T-helper 17 cell (primary cell): ENCODE measurements around the gene PLIN5. TPM values are rescaled to one million over a fixed set of nuclear protein-coding genes. Genes with fewer than 3 reads are reported as not detected.
A peak's percentile ranks its signal among the peaks of the same experiment; 100 is the strongest.
"Not testable (repeated sequence)": the region's sequence is repeated elsewhere in the genome, so short reads cannot be mapped to it uniquely, and the experiment has no call there.

ENCODE experiments used
- ATAC-seq: fragments of 150-1000 bp; cut with Tn5 transposase; 2 replicates; pipeline ENCODE4 v1.10.0; 2021; ENCODE audit warnings: mild to moderate bottlenecking, moderate library complexity
- DNase-seq, 3 donors: peaks; one replicate each; pipeline versions ENCODE4 v3.0.0 to v3.0.0-alpha.2; 2020 to 2021
- H3K9me3 ChIP-seq: one replicate; pipeline ENCODE4 v1.7.0; 2013; ENCODE audit warnings: low read length, mild to moderate bottlenecking; ENCODE audit not compliant: control insufficient read depth, poor library complexity, severe bottlenecking
- H3K27ac Mint-ChIP-seq: one replicate; pipeline ENCODE4 v1.8.0; 2022; ENCODE audit warnings: mild to moderate bottlenecking, moderate library complexity, mixed read lengths
- H3K27me3 Mint-ChIP-seq: one replicate; pipeline ENCODE4 v1.8.0; 2022; ENCODE audit warnings: mixed read lengths
- H3K36me3 Mint-ChIP-seq: one replicate; pipeline ENCODE4 v1.8.0; 2022; ENCODE audit warnings: low read depth, mixed read lengths
- H3K4me1 Mint-ChIP-seq: one replicate; pipeline ENCODE4 v1.8.0; 2022; ENCODE audit warnings: mild to moderate bottlenecking, mixed read lengths
- H3K4me3 Mint-ChIP-seq: one replicate; pipeline ENCODE4 v1.8.0; 2022; ENCODE audit warnings: mild to moderate bottlenecking, moderate library complexity, mixed read lengths
- total RNA-seq, 4 donors: library from RNA in 2 of 4; stranded (reverse) in 2 of 4; gene quantifications; one replicate each; pipeline ENCODE4 v1.2.3 and lab custom pipeline; 2022 to 2026

PLIN5 gene
- total RNA-seq, 2 donors from 2014 or later = not detected

DNA sequence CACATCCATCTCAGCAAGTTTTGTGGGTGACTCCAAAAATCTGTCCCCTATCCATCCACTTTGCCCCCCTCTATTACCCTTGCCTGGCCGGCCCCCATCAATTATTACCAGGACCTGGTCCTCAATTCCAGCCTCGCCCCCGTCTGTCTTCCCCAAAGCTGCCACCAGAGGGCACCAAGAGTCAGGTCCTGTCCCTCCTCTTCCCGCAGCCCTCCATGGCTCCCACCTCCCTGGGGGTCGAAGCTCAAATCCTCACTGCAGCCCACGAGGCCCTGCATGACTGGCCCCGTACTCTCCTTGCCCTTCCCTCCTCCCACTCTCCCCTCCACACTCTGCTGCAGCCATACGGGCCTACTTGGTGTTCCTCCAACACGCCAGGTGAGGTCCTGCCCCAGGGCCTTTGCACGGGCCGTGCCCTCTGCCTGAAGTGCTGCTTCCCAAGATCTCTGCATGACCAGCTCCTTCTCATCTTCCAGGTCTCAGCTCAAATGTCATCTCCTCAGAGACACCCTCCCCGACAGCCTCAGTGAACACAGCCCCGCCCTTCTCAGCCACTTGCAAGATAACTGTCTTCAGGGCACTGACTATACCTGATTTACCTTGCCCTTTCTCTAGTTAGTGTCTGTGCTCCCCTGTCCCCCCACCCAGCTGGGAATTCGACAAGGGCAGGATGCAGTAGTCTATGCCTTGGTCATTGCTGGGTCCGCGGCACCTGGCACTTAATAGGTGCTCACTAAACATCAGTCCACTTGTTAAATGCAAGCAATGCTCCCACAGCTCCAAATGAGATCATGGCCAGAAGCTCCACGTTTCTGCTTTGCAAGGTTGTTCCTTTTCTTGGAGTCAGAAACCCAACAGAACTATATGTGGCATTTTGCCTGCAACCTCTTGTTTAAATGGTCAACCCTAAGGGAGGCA lies 41.3 kb upstream of the PLIN5 start:
- H3K27ac Mint-ChIP-seq = no peak overlapping the region
- H3K27me3 Mint-ChIP-seq = peaks cover 65% of the 10 kb centered on the region
- DNase-seq (peak; percentile 46 to 59 (median 52)), ATAC-seq (peak; percentile 46)
- H3K9me3 ChIP-seq = no peaks in the 10 kb centered on the region
- peaks cover 4% of the 10 kb centered on the region for H3K4me1 Mint-ChIP-seq
- no peak overlapping the region for H3K4me3 Mint-ChIP-seq
- peaks cover 3% of the 10 kb centered on the region for H3K36me3 Mint-ChIP-seq

DNA sequence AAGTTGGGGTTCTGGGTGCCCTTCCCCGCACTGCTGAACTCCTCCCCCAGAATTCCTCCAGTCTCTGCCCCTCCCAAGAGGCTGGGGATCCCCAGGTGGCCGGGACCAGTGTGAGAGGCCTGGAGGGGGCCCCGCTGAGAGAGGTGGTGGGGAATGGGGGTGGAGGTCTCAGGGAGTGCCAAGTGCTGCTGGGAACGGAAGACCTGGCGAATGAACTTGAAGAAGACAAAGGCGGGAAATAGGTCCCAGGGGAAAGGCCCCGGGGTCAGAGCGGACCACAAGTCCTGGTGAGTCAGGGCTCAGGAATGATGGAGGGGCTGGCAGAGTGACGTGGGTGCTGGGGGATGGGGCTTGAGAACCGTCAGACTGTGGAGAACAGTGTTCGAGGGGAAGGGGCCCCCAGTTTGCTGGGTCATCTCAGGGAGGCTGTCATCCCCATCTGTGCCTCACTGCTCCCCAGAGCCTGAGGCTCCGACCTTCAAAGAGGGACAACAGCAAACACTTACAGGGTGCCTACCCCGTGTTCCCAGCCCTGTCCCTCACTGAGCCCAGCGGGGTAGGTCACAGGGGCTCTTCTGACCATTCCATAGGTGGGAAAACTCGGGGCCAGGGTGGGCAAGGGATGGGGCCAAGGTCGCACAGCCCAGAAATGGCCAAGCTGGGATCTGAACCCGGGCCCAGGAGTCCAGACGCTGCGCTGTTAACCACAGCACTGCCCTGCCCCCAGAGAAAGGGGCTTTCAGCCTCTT lies 40.4 kb upstream of the PLIN5 start:
- H3K4me3 Mint-ChIP-seq = no peak overlapping the region
- H3K27me3 Mint-ChIP-seq = peaks cover 67% of the 10 kb centered on the region
- no peak for DNase-seq
- peaks cover 4% of the 10 kb centered on the region for H3K4me1 Mint-ChIP-seq
- H3K9me3 ChIP-seq = no peaks in the 10 kb centered on the region
- no peak for ATAC-seq
- no peak overlapping the region for H3K27ac Mint-ChIP-seq
- peaks cover 3% of the 10 kb centered on the region for H3K36me3 Mint-ChIP-seq

DNA sequence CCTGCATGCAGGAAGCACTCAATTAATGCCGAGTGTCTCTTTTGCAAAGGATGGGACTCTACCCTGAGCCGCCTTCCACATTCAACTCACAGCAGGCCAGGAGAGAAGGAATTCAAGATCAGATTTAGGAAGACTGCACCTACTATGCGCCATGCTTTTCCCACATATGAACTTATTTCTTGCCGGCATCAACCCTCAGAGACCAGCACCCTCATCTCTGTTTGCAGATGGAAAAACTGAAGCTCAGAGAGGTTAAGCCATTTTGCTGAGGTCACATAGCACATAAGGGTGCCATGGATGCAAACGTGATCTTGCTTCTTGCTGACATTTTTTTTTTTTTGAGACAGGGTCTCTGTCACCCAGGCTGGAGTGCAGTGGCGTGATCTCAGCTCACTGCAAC lies 38.7 kb upstream of the PLIN5 start:
- Mint-ChIP-seq H3K4me1 (peaks cover 4% of the 10 kb centered on the region), H3K27ac (no peak overlapping the region), H3K4me3 (no peak overlapping the region), H3K27me3 (peaks cover 58% of the 10 kb centered on the region), H3K36me3 (peaks cover 3% of the 10 kb centered on the region)
- no peak for ATAC-seq
- no peaks in the 10 kb centered on the region for H3K9me3 ChIP-seq
- no peak for DNase-seq

DNA sequence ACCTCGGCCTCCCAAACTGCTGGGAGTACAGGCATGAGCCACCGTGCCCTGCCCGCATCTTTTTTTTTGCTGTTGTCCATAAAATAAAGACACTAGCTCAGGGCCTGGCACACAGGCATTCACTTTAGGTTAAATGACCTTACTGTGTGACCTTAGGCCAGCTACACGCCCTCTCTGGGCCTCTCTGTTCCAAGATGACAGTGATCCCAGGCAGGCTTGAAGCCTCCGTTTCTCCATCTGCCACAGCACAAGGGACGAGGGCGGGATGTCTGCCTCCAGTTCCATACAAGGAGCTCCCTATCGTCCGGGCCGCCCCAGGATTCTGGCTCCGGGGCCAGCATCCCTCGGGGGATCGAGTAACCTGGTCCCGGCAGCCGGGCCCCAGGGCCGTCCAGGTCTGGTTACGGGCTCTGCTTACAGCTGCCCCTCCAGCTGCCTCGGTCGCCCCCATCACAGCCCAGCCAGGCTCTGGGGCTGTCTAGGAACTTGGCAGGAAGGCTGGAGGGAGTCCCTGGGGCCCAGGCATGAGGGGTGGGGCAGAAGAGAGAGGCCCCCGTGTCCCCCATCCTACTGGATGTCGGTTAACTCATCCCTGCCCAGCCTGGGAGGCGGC lies 36.4 kb upstream of the PLIN5 start:
- H3K36me3 Mint-ChIP-seq = peaks cover 5% of the 10 kb centered on the region
- H3K9me3 ChIP-seq = no peaks in the 10 kb centered on the region
- no peak for DNase-seq
- no peak for ATAC-seq
- peaks cover 49% of the 10 kb centered on the region for H3K27me3 Mint-ChIP-seq
- H3K27ac Mint-ChIP-seq = no peak overlapping the region
- H3K4me3 Mint-ChIP-seq = no peak overlapping the region
- peaks cover 6% of the 10 kb centered on the region for H3K4me1 Mint-ChIP-seq

DNA sequence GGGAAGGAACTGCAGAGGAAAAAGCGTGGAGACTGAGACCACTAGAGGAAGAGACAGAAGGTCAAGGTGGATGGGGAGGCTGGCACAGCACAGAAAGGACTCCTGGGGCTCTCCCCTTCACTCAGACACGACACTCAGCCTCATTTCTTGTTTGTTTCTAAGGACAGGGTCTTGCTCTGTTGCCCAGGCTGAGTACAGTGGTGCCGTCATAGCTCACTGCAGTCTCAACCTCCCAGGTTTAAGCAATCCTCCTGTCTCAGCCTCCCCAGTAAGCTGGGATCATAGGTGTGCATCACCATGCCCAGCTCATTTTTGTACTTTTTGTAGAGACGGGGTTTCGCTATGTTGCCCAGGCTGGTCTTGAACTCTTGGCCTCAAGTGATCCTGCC lies 35.9 kb upstream of the PLIN5 start:
- Mint-ChIP-seq H3K36me3 (peaks cover 3% of the 10 kb centered on the region), H3K27ac (no peak overlapping the region), H3K27me3 (peaks cover 44% of the 10 kb centered on the region), H3K4me3 (no peak overlapping the region), H3K4me1 (peaks cover 4% of the 10 kb centered on the region)
- no peak for ATAC-seq
- no peaks in the 10 kb centered on the region for H3K9me3 ChIP-seq
- no peak for DNase-seq

DNA sequence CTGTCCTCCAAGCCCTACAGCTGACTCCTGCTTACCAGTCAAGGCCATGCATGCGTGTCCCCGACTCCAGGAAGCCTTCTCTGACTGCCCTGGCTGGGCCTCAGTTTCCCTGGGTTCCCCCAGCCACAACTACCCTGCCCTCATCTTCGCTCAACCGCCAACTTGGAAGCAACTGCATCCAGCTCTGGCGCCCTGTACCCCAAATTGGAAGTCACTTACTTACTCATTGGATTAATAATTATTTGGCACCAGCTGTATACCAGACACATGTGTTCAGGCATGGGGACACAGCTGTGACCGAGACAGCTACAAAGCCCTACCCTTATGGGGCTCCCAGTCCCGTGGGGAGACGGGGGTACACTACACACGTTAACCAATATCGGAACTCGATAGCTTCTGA lies 35.4 kb upstream of the PLIN5 start:
- DNase-seq = no peak
- Mint-ChIP-seq H3K4me1 (peaks cover 4% of the 10 kb centered on the region), H3K36me3 (peaks cover 2% of the 10 kb centered on the region), H3K4me3 (no peak overlapping the region), H3K27me3 (peaks cover 39% of the 10 kb centered on the region), H3K27ac (no peak overlapping the region)
- no peak for ATAC-seq
- no peaks in the 10 kb centered on the region for H3K9me3 ChIP-seq

DNA sequence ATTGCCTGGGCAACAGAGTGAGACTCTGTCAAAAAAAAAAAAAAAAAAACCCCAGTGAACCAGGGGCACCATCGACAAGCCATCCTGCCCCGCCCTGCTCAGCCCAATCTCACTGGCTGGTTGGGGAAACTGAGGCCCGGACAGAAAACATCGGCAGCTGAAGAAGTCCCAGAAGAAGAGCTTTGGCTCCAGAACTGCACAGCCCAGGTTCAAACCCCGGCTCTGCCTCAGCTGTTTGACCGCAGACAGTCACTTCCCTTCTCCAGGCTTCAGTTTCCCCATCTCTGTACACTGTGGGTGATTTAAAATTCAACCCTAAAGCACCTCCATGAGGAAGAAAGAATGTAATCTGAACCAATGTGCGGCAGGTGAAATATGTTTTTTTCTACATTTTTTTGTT lies 33.9 kb upstream of the PLIN5 start:
- ATAC-seq (no peak), DNase-seq (no peak)
- Mint-ChIP-seq H3K27ac (no peak overlapping the region), H3K36me3 (peaks cover 2% of the 10 kb centered on the region), H3K4me3 (no peak overlapping the region), H3K4me1 (peaks cover 4% of the 10 kb centered on the region), H3K27me3 (peaks cover 28% of the 10 kb centered on the region)
- no peaks in the 10 kb centered on the region for H3K9me3 ChIP-seq

DNA sequence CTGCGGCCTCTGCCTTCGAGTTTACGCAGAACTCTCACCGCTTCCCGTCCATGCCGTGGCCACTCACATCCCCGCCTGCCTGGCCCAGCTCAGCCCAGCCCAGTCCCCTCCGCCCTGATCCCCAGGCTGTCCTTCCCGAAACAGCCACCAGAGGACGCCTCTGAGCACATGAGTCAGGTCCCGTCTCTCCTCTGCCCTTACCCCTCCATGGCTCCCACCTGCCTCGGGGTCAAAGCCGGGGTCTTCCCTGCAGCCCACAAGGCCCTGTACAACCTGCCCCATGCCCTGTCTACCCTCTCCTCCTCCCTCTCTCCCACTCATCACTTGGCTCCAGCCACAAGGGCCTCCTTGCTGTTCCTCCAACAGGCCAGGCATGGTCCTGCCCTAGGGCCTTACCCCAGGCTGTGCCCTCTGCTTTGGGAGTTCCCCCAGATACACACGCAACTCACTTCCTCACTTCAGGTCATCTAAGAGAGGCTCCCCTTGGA lies 32.6 kb upstream of the PLIN5 start:
- no peak overlapping the region for H3K4me3 Mint-ChIP-seq
- no peak overlapping the region for H3K27ac Mint-ChIP-seq
- no peaks in the 10 kb centered on the region for H3K9me3 ChIP-seq
- ATAC-seq (peak; percentile 67), DNase-seq (peak; percentile 36 to 62 (median 39))
- H3K27me3 Mint-ChIP-seq = peaks cover 25% of the 10 kb centered on the region
- peaks cover 2% of the 10 kb centered on the region for H3K36me3 Mint-ChIP-seq
- peaks cover 4% of the 10 kb centered on the region for H3K4me1 Mint-ChIP-seq

DNA sequence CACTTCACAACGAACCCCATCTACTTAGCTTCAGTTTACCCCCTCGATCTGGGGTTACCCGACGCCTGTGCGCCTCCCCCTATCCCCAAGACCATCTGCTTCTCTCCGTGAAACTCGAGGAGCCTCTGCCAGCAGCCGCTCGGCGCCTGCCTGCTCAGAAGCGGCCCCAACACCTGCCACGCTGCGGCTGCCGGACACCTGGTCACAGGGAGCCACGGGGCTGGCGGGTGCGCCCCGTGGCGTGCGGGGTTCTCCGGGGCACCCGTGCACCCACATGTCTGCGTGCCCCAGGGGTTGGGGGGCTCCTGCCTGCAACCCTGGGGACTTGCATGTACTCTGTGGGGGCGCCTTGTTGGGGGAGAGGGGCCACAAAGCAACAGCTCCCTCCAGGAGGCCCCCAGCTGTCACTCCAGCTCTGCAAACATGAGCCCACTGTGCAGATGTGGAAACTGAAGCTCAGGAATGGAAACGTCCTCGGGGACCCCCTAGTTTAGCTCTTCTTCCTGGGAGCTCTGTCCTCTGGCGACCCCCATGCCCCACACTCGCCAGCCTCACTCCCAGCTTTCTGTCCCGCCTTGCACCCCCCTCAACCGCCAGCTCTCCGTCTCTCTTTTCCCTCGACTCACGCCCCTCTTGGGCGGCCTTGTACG lies 31.5 kb upstream of the PLIN5 start:
- ATAC-seq = no peak

DNA sequence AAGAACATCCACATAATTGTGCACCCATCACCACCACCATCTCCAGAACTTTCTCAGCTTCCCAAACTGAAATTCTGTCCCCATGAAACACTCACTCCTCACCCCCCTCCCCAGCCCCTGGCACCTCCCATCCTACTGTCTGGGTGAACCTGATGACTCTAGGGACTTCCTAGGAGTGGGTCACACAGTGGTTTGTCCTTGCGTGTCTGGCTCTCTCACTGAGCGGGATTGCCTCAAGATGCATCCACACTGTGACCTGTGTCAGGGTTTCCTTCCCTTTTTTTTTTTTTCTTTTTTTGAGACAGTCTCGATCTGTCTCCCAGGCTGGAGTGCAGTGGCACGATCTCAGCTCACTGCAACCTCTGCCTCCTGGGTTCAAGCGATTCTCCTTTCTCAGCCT lies 28.5 kb upstream of the PLIN5 start:
- H3K27me3 Mint-ChIP-seq = peaks cover 18% of the 10 kb centered on the region
- not testable (repeated sequence) for H3K4me3 Mint-ChIP-seq, H3K9me3 ChIP-seq, H3K27ac Mint-ChIP-seq, H3K36me3 Mint-ChIP-seq, DNase-seq, H3K4me1 Mint-ChIP-seq
- peak; percentile 55 for ATAC-seq

More for the DNA sequence above, 31.5 kb upstream of the PLIN5 start:
- no peaks in the 10 kb centered on the region for H3K9me3 ChIP-seq
- Mint-ChIP-seq H3K4me1 (peaks cover 4% of the 10 kb centered on the region), H3K36me3 (peaks cover 2% of the 10 kb centered on the region), H3K27ac (no peak overlapping the region), H3K4me3 (no peak overlapping the region), H3K27me3 (peaks cover 25% of the 10 kb centered on the region)
- DNase-seq = no peak

DNA sequence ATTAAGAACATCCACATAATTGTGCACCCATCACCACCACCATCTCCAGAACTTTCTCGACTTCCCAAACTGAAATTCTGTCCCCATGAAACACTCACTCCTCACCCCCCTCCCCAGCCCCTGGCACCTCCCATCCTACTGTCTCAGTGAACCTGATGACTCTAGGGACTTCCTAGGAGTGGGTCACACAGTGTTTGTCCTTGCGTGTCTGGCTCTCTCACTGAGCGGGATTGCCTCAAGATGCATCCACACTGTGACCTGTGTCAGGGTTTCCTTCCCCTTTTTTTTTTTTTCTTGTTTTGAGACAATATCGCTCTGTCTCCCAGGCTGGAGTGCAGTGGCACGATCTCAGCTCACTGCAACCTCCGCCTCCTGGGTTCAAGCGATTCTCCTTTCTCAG lies 27.1 kb upstream of the PLIN5 start:
- not testable (repeated sequence) for H3K36me3 Mint-ChIP-seq, H3K27me3 Mint-ChIP-seq, H3K4me1 Mint-ChIP-seq, DNase-seq, H3K27ac Mint-ChIP-seq, H3K9me3 ChIP-seq, H3K4me3 Mint-ChIP-seq
- peak; percentile 60 for ATAC-seq

DNA sequence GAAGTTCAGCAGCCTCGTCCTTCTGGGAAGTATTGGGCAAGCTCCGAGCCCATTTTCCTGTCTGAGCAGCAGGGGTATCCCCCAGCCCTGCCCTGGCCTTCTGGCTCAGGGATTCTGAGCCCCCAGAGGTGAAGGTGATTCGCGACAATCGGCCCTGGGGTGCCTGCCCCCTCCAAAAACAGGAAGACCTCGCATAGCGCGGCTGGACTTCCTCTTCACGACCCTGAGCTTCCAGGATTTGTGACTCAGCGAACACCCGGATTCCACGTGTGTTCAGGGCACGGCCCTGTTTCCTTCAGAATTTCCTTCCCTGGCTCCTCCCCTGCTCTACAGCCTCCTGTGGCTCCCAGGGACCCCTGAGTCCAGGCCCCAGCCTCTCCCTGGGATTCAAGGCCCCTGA lies 24.5 kb upstream of the PLIN5 start, which contains the start of gene SEMA6B:
Gene SEMA6B (minus strand): TSS at position 116 of the 400 bp plus-strand sequence. CDS start 1,227 bp downstream, outside the sequence.
- H3K27ac Mint-ChIP-seq = peak within 1 kb of the TSS; percentile 41

More for the DNA sequence above, 24.5 kb upstream of the PLIN5 start, which contains the start of gene SEMA6B:
- Mint-ChIP-seq H3K4me3 (no peak within 1 kb of the TSS), H3K36me3 (no peaks in the 10 kb centered on the region), H3K4me1 (peaks cover 3% of the 10 kb centered on the region), H3K27me3 (peaks cover 4% of the 10 kb centered on the region)
- ATAC-seq = peak; percentile 21
- DNase-seq = no peak
- H3K9me3 ChIP-seq = no peaks in the 10 kb centered on the region
